ENCODE measurements around the gene DSTYK. TPM values are rescaled to one million over a fixed set of nuclear protein-coding genes. Genes with fewer than 3 reads are reported as not detected.

The DSTYK gene
- polyA plus RNA-seq, 1 of the 3 experiments (the other 2 are of a cell fraction): 4.4 TPM

GRCh38 chr1:205230982-205231381 is 19.5 kb upstream of the DSTYK start:
- peaks cover 10% of the 10 kb centered on the region for H3F3A ChIP-seq (replicated peaks; ENCODE audit: insufficient read depth)
- no peak overlapping the region for H3K4me3 ChIP-seq (ENCODE audit: low read depth in 2 of 2, low read length in 1 of 2)
- 92% methylated on average over 5 of the region's 5 CpGs for WGBS (ENCODE audit: low lambda C conversion rate)
- H3K4me1 ChIP-seq (ENCODE audit: control insufficient read depth in 1 of 2, insufficient read depth in 2 of 2, low read depth in 1 of 2, low read length in 1 of 2): peaks cover 4 to 21% of the 10 kb centered on the region in 2 experiments; a peak in 2 of 4 replicates
- no peak overlapping the region for H3K9ac ChIP-seq
- H2AFZ ChIP-seq (ENCODE audit: low read depth): no peak overlapping the region
- H3K79me2 ChIP-seq (ENCODE audit: insufficient read depth): no peaks in the 10 kb centered on the region
- ChIA-PET POLR2A (no interaction called here), CTCF (interaction anchor here (1.5 to 8.2 kb wide), 3 partner anchors 25 to 255 kb away, joined by 3 to 154 read pairs (median 18); no protein-coding TSS in a partner anchor)
- no peaks in the 10 kb centered on the region for H3K9me3 ChIP-seq
- H3K36me3 ChIP-seq (replicated peaks in 1 of 2; ENCODE audit: control insufficient read depth in 1 of 2, insufficient read depth in 2 of 2, low read length in 1 of 2): no peaks in the 10 kb centered on the region
- H3K9me2 ChIP-seq: no peaks in the 10 kb centered on the region
- no peaks in the 10 kb centered on the region for H3K27me3 ChIP-seq (ENCODE audit: insufficient read depth)
- H3K4me2 ChIP-seq: no peak overlapping the region
- TF ChIP-seq, protein P1, sequence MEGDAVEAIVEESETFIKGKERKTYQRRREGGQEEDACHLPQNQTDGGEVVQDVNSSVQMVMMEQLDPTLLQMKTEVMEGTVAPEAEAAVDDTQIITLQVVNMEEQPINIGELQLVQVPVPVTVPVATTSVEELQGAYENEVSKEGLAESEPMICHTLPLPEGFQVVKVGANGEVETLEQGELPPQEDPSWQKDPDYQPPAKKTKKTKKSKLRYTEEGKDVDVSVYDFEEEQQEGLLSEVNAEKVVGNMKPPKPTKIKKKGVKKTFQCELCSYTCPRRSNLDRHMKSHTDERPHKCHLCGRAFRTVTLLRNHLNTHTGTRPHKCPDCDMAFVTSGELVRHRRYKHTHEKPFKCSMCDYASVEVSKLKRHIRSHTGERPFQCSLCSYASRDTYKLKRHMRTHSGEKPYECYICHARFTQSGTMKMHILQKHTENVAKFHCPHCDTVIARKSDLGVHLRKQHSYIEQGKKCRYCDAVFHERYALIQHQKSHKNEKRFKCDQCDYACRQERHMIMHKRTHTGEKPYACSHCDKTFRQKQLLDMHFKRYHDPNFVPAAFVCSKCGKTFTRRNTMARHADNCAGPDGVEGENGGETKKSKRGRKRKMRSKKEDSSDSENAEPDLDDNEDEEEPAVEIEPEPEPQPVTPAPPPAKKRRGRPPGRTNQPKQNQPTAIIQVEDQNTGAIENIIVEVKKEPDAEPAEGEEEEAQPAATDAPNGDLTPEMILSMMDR (IDR thresholded peaks at IDR 0.05): no peak
- TF ChIP-seq TCF12 (IDR thresholded peaks at IDR 0.05) (no peak), FOXM1 (IDR thresholded peaks at IDR 0.05; ENCODE audit: low read depth) (no peak), ELF1 (IDR thresholded peaks at IDR 0.05) (no peak), RXRA (IDR thresholded peaks at IDR 0.05; ENCODE audit: borderline replicate concordance, low read depth) (no peak), JUND (IDR thresholded peaks at IDR 0.05) (no peak), NFIC (IDR thresholded peaks at IDR 0.05; ENCODE audit: borderline replicate concordance) (no peak), SIN3A (IDR thresholded peaks at IDR 0.05; ENCODE audit: borderline replicate concordance, low read depth, low read length) (no peak), GABPA (IDR thresholded peaks at IDR 0.05; ENCODE audit: low read depth) (no peak), FOXJ3 (CRISPR knock-in tag; IDR thresholded peaks at IDR 0.05) (no peak)
- TF ChIP-seq, protein P2, sequence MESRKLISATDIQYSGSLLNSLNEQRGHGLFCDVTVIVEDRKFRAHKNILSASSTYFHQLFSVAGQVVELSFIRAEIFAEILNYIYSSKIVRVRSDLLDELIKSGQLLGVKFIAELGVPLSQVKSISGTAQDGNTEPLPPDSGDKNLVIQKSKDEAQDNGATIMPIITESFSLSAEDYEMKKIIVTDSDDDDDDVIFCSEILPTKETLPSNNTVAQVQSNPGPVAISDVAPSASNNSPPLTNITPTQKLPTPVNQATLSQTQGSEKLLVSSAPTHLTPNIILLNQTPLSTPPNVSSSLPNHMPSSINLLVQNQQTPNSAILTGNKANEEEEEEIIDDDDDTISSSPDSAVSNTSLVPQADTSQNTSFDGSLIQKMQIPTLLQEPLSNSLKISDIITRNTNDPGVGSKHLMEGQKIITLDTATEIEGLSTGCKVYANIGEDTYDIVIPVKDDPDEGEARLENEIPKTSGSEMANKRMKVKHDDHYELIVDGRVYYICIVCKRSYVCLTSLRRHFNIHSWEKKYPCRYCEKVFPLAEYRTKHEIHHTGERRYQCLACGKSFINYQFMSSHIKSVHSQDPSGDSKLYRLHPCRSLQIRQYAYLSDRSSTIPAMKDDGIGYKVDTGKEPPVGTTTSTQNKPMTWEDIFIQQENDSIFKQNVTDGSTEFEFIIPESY (IDR thresholded peaks at IDR 0.05; ENCODE audit: borderline replicate concordance, low read depth): no peak
- TF ChIP-seq, protein P3, sequence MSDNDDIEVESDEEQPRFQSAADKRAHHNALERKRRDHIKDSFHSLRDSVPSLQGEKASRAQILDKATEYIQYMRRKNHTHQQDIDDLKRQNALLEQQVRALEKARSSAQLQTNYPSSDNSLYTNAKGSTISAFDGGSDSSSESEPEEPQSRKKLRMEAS (IDR thresholded peaks at IDR 0.05; ENCODE audit: low read depth): no peak
- DNase-seq: no peak
- H4K20me1 ChIP-seq (ENCODE audit: insufficient read depth): peaks cover 3% of the 10 kb centered on the region; the same call in 1 of the 2 replicates
- H3K27ac ChIP-seq (ENCODE audit: low read depth in 2 of 2, low read length in 1 of 2): no peak overlapping the region

DNA sequence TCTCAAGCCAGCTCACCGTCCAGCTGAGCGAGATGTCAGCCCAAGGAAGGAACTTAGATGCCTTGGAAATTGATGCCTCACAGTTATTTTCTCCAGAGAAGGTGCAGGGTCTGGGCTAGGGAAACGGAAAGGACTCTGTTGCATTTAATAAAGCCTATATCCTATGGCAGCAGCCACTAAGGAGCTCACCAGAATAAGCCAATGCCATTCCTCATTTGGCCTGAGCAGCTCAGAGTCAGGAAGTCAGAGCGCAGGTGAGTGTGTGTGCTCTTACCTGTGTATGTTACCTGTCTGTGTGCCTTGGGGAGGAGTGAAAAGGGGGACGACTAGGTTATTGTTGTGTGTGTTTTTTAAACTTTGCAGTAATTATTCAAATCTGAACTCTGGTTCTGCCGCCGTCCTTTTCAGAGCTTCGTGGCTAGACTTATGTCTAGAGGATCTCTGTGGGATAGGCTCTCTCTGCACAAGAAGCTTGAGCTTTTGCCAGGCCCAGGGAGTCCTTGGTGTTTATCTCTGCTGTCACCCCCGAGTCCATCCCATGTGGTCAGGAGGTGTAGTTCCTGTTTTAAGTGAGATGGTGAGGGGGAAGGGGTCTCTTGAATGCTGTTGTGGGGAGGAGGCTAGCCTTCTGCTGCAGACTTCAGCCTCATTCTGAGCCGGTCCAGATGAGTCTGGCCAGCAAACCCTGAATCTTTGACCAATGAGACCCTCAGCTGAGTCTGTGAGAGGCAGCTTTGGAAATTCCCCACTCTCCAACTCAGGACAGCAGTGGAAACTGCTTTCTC is 18.6 kb upstream of the DSTYK start:
- Histone ChIP-seq H3K9me2 (no peaks in the 10 kb centered on the region), H3F3A (replicated peaks; ENCODE audit: insufficient read depth) (peaks cover 10% of the 10 kb centered on the region), H2AFZ (ENCODE audit: low read depth) (no peak overlapping the region), H3K9me3 (no peaks in the 10 kb centered on the region), H3K36me3 (replicated peaks in 1 of 2; ENCODE audit: control insufficient read depth in 1 of 2, insufficient read depth in 2 of 2, low read length in 1 of 2) (no peaks in the 10 kb centered on the region), H3K4me3 (ENCODE audit: low read depth in 2 of 2, low read length in 1 of 2) (no peak overlapping the region; a peak in 2 of 4 replicates), H3K4me1 (ENCODE audit: control insufficient read depth in 1 of 2, insufficient read depth in 2 of 2, low read depth in 1 of 2, low read length in 1 of 2) (peaks cover 4 to 21% of the 10 kb centered on the region in 2 experiments; a peak in 2 of 4 replicates), H3K27ac (ENCODE audit: low read depth in 2 of 2, low read length in 1 of 2) (peak overlapping the region in 1 of 2 experiments; percentile 48; a peak in 2 of 4 replicates), H3K79me2 (ENCODE audit: insufficient read depth) (no peaks in the 10 kb centered on the region), H3K9ac (no peak overlapping the region), H3K27me3 (ENCODE audit: insufficient read depth) (no peaks in the 10 kb centered on the region), H3K4me2 (peak overlapping the region; percentile 56), H4K20me1 (ENCODE audit: insufficient read depth) (peaks cover 3% of the 10 kb centered on the region; the same call in 1 of the 2 replicates)
- no peak for TF ChIP-seq GABPA (IDR thresholded peaks at IDR 0.05; ENCODE audit: low read depth)
- TF ChIP-seq CHD2 (IDR thresholded peaks at IDR 0.05; ENCODE audit: low read length, partially characterized antibody): no peak
- TF ChIP-seq EZH2phosphoT487 (IDR thresholded peaks at IDR 0.05; ENCODE audit: borderline replicate concordance, low read depth): no peak
- no peak for TF ChIP-seq NFIC (IDR thresholded peaks at IDR 0.05; ENCODE audit: borderline replicate concordance)
- TF ChIP-seq, protein P4, sequence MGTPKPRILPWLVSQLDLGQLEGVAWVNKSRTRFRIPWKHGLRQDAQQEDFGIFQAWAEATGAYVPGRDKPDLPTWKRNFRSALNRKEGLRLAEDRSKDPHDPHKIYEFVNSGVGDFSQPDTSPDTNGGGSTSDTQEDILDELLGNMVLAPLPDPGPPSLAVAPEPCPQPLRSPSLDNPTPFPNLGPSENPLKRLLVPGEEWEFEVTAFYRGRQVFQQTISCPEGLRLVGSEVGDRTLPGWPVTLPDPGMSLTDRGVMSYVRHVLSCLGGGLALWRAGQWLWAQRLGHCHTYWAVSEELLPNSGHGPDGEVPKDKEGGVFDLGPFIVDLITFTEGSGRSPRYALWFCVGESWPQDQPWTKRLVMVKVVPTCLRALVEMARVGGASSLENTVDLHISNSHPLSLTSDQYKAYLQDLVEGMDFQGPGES (IDR thresholded peaks at IDR 0.05; ENCODE audit: low read depth, low read length): no peak
- no peak for TF ChIP-seq FOXJ3 (CRISPR knock-in tag; IDR thresholded peaks at IDR 0.05)
- no peak for TF ChIP-seq RAD21 (IDR thresholded peaks at IDR 0.05; ENCODE audit: low read length)
- POLR2A ChIA-PET: no interaction called here
- CTCF ChIA-PET: interaction anchor here (0.6 to 8.2 kb wide), 12 partner anchors 8 to 1708 kb away, joined by 3 to 154 read pairs (median 3); partner anchors contain the start of gene RBBP5
- no peak for DNase-seq
- WGBS (ENCODE audit: low lambda C conversion rate): 75% methylated on average over 10 of the region's 10 CpGs

Data from SK-N-SH (cell line).